ENCODE measurements around the gene SLC2A10. TPM values are rescaled to one million over a fixed set of nuclear protein-coding genes. Genes with fewer than 3 reads are reported as not detected.
A peak's percentile ranks its signal among the peaks of the same experiment; 100 is the strongest.

SLC2A10 gene
- 10 to 100 TPM; 13.9 to 25.6 TPM for total RNA-seq
- polyA plus RNA-seq, result 1 to 10 TPM; 3.5 to 9.7 TPM
- long read RNA-seq, donor 1, partial matches to known transcripts, result 5 of 5 reads
- long read RNA-seq, donor 1, other reads (novel, unspliced or antisense), result 0 of 5 reads
- long read RNA-seq, donor 2, full-length matches to known transcripts, result 4 of 17 reads
- long read RNA-seq, donor 2, partial matches to known transcripts, result 5 of 17 reads
- long read RNA-seq, donor 2, other reads (novel, unspliced or antisense), result 8 of 17 reads

GRCh38 chr20:46709459-46710152 is at the start of gene SLC2A10:
Gene SLC2A10 (plus strand): TSS chr20:46709649. CDS start chr20:46709737, 88 bp downstream.
- H3K9me3 ChIP-seq (ENCODE audit: control insufficient read depth, low read length), result no peaks in the 10 kb centered on the region
- H3K4me3 ChIP-seq (ENCODE audit: low read length in 2 of 2), result peak within 1 kb of the TSS; percentile 51 to 81
- intact Hi-C loops (cut with DNase I), result no loop called here
- no peaks in the 10 kb centered on the region for H3K4me1 ChIP-seq (ENCODE audit: control insufficient read depth in 1 of 2, insufficient read depth in 2 of 2, low read length in 2 of 2)
- H3K36me3 ChIP-seq (ENCODE audit: control insufficient read depth in 1 of 2, insufficient read depth in 2 of 2, low read length in 1 of 2), result no peaks in the 10 kb centered on the region
- peak; percentile 88 for ATAC-seq (ENCODE audit: low FRiP score)
- WGBS, 2 donors, result 0 to 1% methylated on average over 39 to 67 of the region's 67 CpGs
- H3K27me3 ChIP-seq (ENCODE audit: control insufficient read depth in 1 of 2, insufficient read depth in 2 of 2, low read length in 1 of 2), result no peaks in the 10 kb centered on the region
- DNase-seq, result peak; percentile 82 to 91
- H3K27ac ChIP-seq (ENCODE audit: low read depth in 1 of 2, low read length in 2 of 2), result peak within 1 kb of the TSS in 1 of 2 donors; percentile 4

DNA sequence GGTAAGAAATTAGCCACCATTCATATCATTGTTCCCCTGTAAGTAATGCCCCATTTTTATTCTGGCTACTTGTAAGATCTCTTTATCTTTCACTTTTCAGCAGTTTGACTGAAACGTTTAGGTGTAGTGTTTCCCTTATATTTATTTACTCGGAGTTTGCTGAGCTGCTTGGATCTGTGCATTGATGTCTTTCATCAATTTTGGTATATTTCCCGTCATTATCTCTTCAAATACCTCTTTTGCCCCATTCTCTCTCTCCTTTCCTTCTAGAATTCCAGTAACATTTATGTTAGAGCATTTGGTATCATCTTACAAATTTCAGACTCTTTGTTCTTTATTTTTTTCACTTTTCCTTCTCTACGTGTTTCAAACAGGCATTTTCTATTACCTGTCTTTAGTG is 49.0 kb upstream of the SLC2A10 start:
- intact Hi-C loops (cut with DNase I), result no loop called here
- Histone ChIP-seq H3K27ac (ENCODE audit: low read depth in 1 of 2, low read length in 2 of 2) (no peak overlapping the region), H3K4me3 (ENCODE audit: low read length in 2 of 2) (no peak overlapping the region), H3K4me1 (ENCODE audit: control insufficient read depth in 1 of 2, insufficient read depth in 2 of 2, low read length in 2 of 2) (no peaks in the 10 kb centered on the region), H3K27me3 (ENCODE audit: control insufficient read depth in 1 of 2, insufficient read depth in 2 of 2, low read length in 1 of 2) (no peaks in the 10 kb centered on the region), H3K9me3 (ENCODE audit: control insufficient read depth, low read length) (no peaks in the 10 kb centered on the region), H3K36me3 (ENCODE audit: control insufficient read depth in 1 of 2, insufficient read depth in 2 of 2, low read length in 1 of 2) (no peaks in the 10 kb centered on the region)
- no peak for DNase-seq
- WGBS, 2 donors, result 90 to 91% methylated on average over 4 of the region's 4 CpGs
- ATAC-seq (ENCODE audit: low FRiP score), result no peak

- 97 to 98% methylated on average over 1 of the region's 1 CpG for WGBS, 2 donors
- Histone ChIP-seq H3K4me3 (ENCODE audit: low read length in 2 of 2) (no peak overlapping the region), H3K9me3 (ENCODE audit: control insufficient read depth, low read length) (no peaks in the 10 kb centered on the region), H3K36me3 (ENCODE audit: control insufficient read depth in 1 of 2, insufficient read depth in 2 of 2, low read length in 1 of 2) (no peaks in the 10 kb centered on the region), H3K4me1 (ENCODE audit: control insufficient read depth in 1 of 2, insufficient read depth in 2 of 2, low read length in 2 of 2) (no peaks in the 10 kb centered on the region), H3K27me3 (ENCODE audit: control insufficient read depth in 1 of 2, insufficient read depth in 2 of 2, low read length in 1 of 2) (no peaks in the 10 kb centered on the region), H3K27ac (ENCODE audit: low read depth in 1 of 2, low read length in 2 of 2) (no peak overlapping the region)
- no peak for ATAC-seq (ENCODE audit: low FRiP score)
- intact Hi-C loops (cut with DNase I), result no loop called here
- DNase-seq, result no peak
Measured at GRCh38 chr20:46661659-46662058, 47.8 kb upstream of the SLC2A10 start.

- DNase-seq, result no peak
- intact Hi-C loops (cut with DNase I), result no loop called here
- Histone ChIP-seq H3K4me1 (ENCODE audit: control insufficient read depth in 1 of 2, insufficient read depth in 2 of 2, low read length in 2 of 2) (no peaks in the 10 kb centered on the region), H3K27me3 (ENCODE audit: control insufficient read depth in 1 of 2, insufficient read depth in 2 of 2, low read length in 1 of 2) (no peaks in the 10 kb centered on the region), H3K27ac (ENCODE audit: low read depth in 1 of 2, low read length in 2 of 2) (no peak overlapping the region), H3K4me3 (ENCODE audit: low read length in 2 of 2) (no peak overlapping the region), H3K9me3 (ENCODE audit: control insufficient read depth, low read length) (no peaks in the 10 kb centered on the region), H3K36me3 (ENCODE audit: control insufficient read depth in 1 of 2, insufficient read depth in 2 of 2, low read length in 1 of 2) (no peaks in the 10 kb centered on the region)
- WGBS, 2 donors, result 98% methylated on average over 3 of the region's 3 CpGs
- no peak for ATAC-seq (ENCODE audit: low FRiP score)
Measured at GRCh38 chr20:46663531-46663930, 45.9 kb upstream of the SLC2A10 start.

DNA sequence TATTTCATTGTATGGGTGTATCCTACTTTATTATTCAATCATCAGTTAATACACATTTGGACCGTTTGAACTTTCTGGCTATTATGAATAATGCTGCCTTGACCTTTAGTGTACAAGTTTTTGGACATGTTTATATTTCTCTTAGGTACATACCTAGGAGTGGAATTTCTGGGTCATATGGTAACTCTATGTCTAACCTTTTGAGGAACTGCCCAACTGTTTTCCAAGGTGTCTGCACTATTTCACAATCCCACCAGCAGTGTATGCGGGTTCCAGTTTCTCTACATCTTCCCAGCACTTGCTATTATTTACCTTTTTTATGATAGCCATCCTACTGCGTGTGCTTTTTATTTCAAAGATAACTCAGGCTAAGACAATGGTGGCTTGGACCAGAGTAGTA is 43.8 kb upstream of the SLC2A10 start:
- no peaks in the 10 kb centered on the region for H3K4me1 ChIP-seq (ENCODE audit: control insufficient read depth in 1 of 2, insufficient read depth in 2 of 2, low read length in 2 of 2)
- no peak overlapping the region for H3K4me3 ChIP-seq (ENCODE audit: low read length in 2 of 2)
- H3K27me3 ChIP-seq (ENCODE audit: control insufficient read depth in 1 of 2, insufficient read depth in 2 of 2, low read length in 1 of 2), result no peaks in the 10 kb centered on the region
- ATAC-seq (ENCODE audit: low FRiP score) (no peak), DNase-seq (no peak)
- H3K36me3 ChIP-seq (ENCODE audit: control insufficient read depth in 1 of 2, insufficient read depth in 2 of 2, low read length in 1 of 2), result no peaks in the 10 kb centered on the region
- intact Hi-C loops (cut with DNase I), result no loop called here
- 95 to 96% methylated on average over 3 of the region's 3 CpGs for WGBS, 2 donors
- peaks cover 3% of the 10 kb centered on the region for H3K9me3 ChIP-seq (ENCODE audit: control insufficient read depth, low read length)
- no peak overlapping the region for H3K27ac ChIP-seq (ENCODE audit: low read depth in 1 of 2, low read length in 2 of 2)

DNA sequence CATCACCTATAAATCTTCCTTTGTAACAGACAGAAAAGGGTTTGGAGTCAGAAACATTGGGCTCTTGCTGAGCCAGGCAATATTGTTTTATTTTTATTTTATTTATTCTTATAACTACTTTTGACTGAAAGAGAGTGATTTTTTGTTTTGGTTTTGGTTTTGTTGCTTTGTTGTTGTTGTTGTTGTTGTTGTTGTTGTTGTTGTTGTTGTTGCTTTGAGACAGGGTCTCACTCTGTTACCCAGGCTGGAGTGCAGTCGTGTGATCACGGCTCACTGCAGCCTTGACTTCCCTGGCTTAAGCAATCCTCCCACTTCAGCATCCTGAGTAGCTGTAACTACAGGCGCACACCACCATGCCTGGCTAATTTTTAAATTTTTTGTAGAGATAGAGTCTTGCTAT is 43.1 kb upstream of the SLC2A10 start:
- H3K9me3 ChIP-seq (ENCODE audit: control insufficient read depth, low read length), result peaks cover 3% of the 10 kb centered on the region
- no peaks in the 10 kb centered on the region for H3K36me3 ChIP-seq (ENCODE audit: control insufficient read depth in 1 of 2, insufficient read depth in 2 of 2, low read length in 1 of 2)
- intact Hi-C loops (cut with DNase I), result no loop called here
- no peaks in the 10 kb centered on the region for H3K27me3 ChIP-seq (ENCODE audit: control insufficient read depth in 1 of 2, insufficient read depth in 2 of 2, low read length in 1 of 2)
- no peak overlapping the region for H3K27ac ChIP-seq (ENCODE audit: low read depth in 1 of 2, low read length in 2 of 2)
- DNase-seq, result no peak
- no peaks in the 10 kb centered on the region for H3K4me1 ChIP-seq (ENCODE audit: control insufficient read depth in 1 of 2, insufficient read depth in 2 of 2, low read length in 2 of 2)
- ATAC-seq (ENCODE audit: low FRiP score), result no peak
- no peak overlapping the region for H3K4me3 ChIP-seq (ENCODE audit: low read length in 2 of 2)
- 98 to 100% methylated on average over 3 of the region's 3 CpGs for WGBS, 2 donors

DNA sequence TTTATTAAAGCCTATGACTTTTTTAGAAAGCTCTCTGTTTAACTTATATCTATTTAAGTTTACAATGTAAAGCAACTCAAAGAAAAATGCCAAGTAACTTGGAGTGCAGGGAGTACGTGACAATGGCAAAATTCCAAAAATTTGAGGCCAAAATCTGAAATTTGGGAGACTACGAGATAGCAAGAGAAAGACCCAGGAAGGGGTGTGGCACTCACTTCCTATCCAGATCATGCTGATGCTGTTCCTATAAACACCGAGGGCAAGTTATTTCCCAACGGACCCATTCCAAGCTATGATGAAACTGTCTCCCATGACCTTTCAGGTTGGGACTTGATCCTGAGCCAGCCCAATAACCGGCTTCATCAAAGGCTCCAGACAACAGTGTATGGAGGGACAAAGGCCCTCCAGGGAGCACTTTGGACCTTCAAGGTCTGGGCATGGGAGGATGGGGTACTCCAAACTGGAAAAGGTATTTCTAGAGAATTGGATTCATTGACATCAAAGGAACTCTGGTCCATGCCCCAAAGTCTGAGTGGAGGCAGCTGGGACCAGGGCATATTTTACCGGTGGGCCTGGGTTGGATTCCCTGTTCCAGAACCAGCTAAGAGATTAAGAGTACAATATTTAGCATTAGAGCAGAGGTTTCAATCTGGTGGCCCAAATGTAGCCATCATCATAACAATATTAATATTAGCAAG is 42.5 kb upstream of the SLC2A10 start:
- DNase-seq (no peak), ATAC-seq (ENCODE audit: low FRiP score) (no peak)
- no peak overlapping the region for H3K27ac ChIP-seq (ENCODE audit: low read depth in 1 of 2, low read length in 2 of 2)
- 86 to 91% methylated on average over 6 of the region's 6 CpGs for WGBS, 2 donors
- no peaks in the 10 kb centered on the region for H3K36me3 ChIP-seq (ENCODE audit: control insufficient read depth in 1 of 2, insufficient read depth in 2 of 2, low read length in 1 of 2)
- H3K27me3 ChIP-seq (ENCODE audit: control insufficient read depth in 1 of 2, insufficient read depth in 2 of 2, low read length in 1 of 2), result no peaks in the 10 kb centered on the region
- H3K4me3 ChIP-seq (ENCODE audit: low read length in 2 of 2), result no peak overlapping the region
- peaks cover 3% of the 10 kb centered on the region for H3K9me3 ChIP-seq (ENCODE audit: control insufficient read depth, low read length)
- intact Hi-C loops (cut with DNase I), result no loop called here
- H3K4me1 ChIP-seq (ENCODE audit: control insufficient read depth in 1 of 2, insufficient read depth in 2 of 2, low read length in 2 of 2), result no peaks in the 10 kb centered on the region

- no peak for DNase-seq
- intact Hi-C loops (cut with DNase I), result no loop called here
- peaks cover 3% of the 10 kb centered on the region for H3K9me3 ChIP-seq (ENCODE audit: control insufficient read depth, low read length)
- H3K27ac ChIP-seq (ENCODE audit: low read depth in 1 of 2, low read length in 2 of 2), result no peak overlapping the region
- H3K27me3 ChIP-seq (ENCODE audit: control insufficient read depth in 1 of 2, insufficient read depth in 2 of 2, low read length in 1 of 2), result no peaks in the 10 kb centered on the region
- 89 to 92% methylated on average over 2 of the region's 2 CpGs for WGBS, 2 donors
- no peaks in the 10 kb centered on the region for H3K4me1 ChIP-seq (ENCODE audit: control insufficient read depth in 1 of 2, insufficient read depth in 2 of 2, low read length in 2 of 2)
- no peak overlapping the region for H3K4me3 ChIP-seq (ENCODE audit: low read length in 2 of 2)
- no peaks in the 10 kb centered on the region for H3K36me3 ChIP-seq (ENCODE audit: control insufficient read depth in 1 of 2, insufficient read depth in 2 of 2, low read length in 1 of 2)
- ATAC-seq (ENCODE audit: low FRiP score), result no peak
Measured at GRCh38 chr20:46670228-46670584, 39.2 kb upstream of the SLC2A10 start.

Data from aorta (tissue), 5 donors.